GM18499 (cell line): ENCODE data around the gene NOTCH1.

Source experiments
- ATAC-seq: cut with Tn5 transposase; IDR thresholded peaks from one replicate; pipeline ENCODE4 v1.9.1; 2021; ENCODE audit warnings: moderate number of reproducible peaks; ENCODE audit not compliant: insufficient read depth, unreplicated experiment

NOTCH1 gene

DNA sequence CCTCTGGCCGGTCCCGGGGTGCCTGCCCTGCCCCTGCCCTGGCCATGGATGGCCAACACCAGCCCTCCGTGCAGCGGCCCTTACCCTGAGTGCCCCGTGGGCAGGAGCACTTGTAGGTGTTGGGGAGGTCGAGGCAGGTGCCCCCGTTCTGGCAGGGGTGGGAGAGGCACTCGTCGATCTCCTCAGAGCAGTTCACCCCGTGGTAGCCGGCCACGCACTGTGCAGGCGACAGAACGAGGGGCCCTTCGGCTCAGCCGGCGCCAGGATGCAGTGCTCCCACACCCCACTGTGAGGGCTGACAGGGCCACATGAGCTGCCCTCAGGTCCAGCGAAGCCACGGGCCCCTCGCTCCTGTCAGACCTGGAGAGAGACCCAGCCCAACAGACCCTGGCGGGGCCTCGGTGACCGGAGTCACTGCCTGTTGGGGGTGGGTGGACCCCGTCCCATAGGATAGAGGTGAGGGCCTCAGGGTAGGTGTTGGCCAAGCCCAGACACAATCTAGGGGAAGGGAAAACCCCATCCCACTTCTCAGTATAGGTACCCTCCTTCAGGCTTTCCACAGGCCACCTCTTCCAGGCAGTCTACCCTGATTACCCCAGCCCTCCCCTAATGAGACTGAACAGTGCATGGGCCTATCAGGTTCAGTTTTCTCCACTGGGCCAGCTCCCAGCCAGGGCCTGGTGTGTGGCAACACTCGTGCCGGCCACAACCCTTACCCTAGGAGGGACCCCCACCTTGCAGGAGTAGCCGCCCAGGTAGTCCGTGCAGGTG is 38.4 kb downstream of the NOTCH1 start:
- ATAC-seq: no peak

DNA sequence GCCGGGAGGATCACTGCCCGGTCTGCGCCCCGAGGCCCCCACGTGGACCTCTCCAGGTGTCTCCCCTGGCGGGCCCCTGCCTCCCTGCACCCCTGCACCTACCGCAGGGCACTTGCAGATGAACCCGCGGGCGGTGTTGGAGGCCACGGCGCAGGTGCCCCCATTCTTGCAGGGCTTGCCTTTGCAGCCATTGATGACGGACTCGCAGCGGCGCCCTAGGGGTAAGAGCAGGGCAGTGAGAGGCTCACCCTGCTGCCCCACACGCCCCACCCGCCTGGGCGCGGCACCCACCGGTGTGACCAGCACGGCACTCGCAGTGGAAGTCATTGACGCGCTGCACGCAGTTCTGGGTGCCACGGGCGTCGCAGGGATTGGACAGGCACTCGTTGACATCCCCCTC is 39.4 kb downstream of the NOTCH1 start:
- no peak for ATAC-seq

DNA sequence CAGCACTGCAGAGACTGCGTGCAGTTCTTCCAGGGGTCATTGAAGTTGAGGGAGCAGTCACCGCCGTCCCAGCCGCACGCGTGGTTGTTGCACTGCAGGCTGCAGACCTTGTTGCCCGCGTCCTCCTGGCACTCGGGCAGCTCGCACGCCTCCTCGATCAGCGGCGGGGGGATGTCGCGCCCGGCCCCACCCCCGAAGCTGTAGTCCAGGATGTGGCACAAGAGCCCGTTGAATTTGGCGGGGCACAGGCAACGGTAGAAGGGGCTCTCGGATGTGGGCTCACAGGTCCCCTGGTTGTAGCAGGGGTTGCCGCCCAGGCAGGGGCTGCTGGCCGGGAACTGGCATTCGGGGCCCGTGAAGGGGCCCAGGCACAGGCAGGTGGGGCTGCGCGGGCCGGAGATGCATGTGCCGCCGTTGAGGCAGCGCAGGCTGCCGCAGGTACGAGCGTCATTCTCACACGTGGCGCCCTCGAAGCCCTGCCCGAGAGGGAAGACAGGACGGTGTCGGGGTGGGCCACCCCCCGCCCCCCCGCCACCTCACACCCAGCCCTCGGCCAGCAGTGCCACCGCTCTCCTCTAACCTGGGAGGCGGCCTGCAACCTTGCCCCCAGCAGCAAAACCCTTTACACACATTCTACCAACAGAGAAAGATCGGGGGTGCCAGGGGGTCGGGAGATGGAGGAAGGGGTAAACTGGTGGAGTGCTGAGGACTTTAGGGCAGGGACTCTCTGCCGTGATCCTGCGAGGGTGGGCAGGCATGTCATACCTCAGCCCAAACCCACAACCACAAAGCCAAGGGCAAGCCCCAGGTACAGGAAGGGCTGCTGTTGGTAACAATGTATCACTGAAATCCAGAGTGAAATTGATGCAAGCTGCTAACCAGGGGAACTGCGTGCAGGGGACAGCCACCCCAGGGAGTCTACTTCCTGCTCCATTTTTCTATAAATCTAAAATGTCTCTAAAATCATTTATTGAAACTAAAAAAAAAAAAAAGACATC is 40.1 kb downstream of the NOTCH1 start:
- ATAC-seq: no peak

DNA sequence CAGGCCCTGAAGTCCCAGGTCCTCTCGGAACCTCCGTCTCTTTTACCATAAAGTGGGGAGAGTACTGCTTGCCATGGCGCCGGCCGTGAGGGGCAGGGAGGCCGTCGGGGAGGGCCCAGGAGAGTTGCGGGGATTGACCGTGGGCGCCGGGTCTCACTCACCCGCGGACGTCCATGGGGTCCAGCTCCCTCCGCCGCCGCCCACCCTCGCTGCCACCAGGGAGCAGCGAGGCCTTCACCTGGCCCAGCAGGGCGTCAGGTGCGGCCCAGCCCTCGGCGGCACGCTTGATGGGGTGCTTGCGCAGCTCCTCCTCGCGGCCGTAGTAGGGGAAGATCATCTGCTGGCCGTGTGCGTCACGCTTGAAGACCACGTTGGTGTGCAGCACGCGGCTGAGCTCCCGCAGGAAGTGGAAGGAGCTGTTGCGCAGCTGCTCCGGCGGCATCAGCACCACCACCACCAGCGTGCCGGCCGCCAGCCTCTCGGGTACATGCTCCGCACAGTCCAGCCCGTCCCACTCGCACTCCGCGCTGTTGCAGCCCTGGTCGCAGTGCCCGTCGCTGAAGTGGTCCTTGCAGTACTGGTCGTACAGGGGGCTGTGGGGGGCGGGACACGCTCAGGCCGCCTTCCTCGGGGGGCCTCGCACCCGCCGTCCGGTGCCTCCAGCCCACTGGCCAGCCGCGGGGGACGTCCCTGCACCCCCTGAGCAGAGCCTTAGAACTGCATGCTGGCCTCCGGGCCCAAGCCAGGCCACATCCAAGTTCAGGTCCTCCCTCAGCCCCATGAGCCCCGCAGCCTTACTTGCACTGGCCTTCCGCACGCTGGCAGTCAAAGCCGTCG is 41.1 kb downstream of the NOTCH1 start:
- ATAC-seq: no peak

DNA sequence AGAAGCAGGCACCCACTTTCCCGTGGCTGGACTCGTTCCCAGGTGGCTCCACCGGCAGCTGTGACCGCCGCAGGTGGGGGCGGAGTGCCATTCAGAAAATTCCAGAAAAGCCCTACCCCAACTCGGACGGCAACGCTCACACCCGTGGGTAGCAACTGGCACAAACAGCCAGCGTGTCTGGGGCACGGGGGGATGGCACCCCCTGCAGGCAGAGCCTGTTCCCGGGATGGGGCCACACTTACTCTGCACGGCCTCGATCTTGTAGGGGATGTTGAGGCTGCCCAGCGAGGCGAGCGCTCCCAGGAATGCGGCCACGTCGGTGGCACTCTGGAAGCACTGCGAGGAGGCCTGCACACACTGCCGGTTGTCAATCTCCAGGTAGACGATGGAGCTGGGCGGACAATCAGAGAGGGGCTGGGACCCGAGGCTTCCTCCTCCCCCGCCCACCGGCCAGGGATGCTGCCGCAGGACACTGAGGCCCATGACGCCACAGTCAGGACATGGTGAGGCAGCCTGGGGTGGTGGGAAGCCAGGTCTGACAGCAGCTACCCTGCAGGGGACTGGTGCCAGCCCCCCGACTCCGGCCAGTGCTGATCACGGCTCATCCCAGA is 42.8 kb downstream of the NOTCH1 start:
- no peak for ATAC-seq

DNA sequence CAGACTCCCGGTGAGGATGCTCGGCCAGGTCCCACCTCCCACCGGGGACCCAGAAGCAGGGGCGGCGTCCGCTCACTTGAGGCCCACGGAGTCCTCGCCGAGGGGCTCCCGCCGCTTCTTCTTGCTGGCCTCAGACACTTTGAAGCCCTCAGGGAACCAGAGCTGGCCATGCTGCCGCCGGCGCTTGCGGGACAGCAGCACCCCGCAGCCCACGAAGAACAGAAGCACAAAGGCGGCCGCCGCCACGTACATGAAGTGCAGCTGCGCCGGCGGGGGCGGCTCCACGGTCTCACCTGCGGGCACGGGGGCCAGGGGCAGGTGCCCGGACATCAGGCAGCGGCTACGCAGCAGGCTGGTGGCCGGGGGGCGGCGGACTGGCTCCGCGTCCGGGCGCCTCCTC is 43.7 kb downstream of the NOTCH1 start:
- ATAC-seq: no peak

DNA sequence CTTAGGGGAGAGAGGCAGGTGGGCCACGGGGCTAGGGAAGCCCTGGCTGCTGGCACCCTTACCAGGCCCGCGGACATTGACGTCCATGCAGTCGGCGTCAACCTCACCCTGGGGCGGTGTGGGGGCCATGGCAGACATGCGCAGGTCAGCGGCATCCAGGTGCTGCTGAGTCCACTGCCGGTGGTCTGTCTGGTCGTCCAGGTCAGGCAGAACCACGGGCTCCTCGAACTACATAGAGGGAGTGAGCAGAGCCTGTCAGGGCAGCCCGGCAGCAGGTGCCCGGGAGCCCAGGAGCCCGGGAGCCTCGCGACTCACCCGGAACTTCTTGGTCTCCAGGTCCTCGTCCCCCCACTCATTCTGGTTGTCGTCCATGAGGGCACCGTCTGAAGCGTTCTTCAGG is 44.2 kb downstream of the NOTCH1 start:
- no peak for ATAC-seq

DNA sequence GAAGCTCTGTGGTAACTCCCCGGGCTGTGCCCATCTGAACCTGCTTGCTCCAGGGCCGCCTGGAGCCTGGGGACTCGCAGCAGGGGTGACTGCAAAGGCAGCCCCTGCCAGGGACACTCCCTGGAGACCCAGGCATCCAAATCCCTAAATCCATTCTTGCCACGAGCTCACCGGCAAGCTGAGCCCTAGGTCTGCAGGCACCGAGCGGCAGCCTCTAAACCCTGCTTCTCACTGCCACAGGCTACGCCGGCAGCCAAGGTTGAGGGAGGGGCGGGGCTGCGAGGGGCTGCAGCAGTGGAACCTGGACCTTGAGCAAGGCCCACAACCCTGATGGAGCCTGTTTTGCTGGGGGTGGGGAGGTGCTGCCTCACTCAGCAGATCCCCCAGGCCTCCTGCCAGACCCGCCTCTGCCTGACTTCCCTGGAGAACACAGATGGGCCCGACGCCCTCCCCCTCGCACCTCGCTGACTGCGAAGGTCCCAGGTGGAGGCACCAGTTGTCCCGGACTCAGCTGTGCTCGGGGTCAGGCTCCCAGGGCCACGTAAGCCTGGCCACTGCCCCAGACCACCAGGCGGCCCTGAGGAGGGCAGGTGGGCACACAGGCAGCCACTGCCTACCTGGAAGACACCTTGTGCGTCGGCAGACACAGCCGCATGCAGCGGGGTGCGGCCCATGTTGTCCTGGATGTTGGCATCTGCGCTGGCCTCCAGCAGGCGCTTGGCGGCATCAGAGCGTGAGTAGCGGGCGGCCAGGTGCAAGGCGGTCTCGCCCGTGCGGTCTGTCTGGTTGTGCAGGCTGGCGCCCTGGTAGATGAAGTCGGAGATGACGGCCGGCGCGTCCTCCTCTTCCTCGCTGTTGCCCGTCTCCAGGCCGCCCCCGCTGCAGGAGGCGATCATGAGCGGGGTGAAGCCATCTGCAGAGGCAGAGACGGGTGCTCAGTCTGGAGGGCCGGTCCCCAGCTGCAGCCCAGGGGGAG is 45.6 kb downstream of the NOTCH1 start:
- no peak for ATAC-seq

DNA sequence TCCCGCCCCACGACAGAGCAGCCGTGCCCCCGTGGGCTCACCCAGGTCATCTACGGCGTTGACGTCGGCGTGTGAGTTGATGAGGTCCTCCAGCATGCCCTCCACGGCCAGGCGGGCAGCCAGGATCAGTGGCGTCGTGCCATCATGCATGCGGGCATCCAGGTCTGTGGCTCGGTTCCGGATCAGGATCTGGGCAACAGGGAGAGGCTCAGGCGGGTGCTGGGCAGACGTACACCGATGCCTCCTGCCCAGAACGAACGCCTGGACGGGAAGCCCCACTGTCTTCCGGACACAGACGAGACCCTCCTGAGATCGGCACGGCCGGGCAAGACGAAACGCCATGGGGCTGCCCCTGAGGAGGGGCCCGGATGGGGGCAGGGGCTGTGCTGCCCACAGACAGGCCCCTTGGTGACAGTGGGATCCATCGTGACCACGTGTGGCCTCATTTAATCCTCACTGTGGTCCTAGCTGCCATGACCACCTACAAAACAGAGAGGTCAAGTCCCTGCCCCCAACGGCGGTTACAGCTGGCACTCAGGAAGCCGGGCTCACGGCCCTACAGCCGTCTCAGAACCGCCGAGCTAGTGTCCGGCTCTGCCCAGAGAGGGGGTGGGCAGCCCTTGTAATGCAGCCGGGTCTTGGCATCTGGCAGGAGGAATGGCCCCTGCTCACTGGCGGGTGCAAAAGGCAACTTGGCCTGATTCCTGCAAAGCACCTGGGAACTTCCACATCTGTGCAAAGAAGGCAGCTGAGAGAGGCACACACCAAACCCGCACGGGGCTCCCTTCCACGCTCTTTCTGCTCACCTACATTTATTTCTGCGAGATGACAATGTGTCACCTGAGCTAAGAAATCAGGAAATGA is 46.5 kb downstream of the NOTCH1 start:
- ATAC-seq: no peak

DNA sequence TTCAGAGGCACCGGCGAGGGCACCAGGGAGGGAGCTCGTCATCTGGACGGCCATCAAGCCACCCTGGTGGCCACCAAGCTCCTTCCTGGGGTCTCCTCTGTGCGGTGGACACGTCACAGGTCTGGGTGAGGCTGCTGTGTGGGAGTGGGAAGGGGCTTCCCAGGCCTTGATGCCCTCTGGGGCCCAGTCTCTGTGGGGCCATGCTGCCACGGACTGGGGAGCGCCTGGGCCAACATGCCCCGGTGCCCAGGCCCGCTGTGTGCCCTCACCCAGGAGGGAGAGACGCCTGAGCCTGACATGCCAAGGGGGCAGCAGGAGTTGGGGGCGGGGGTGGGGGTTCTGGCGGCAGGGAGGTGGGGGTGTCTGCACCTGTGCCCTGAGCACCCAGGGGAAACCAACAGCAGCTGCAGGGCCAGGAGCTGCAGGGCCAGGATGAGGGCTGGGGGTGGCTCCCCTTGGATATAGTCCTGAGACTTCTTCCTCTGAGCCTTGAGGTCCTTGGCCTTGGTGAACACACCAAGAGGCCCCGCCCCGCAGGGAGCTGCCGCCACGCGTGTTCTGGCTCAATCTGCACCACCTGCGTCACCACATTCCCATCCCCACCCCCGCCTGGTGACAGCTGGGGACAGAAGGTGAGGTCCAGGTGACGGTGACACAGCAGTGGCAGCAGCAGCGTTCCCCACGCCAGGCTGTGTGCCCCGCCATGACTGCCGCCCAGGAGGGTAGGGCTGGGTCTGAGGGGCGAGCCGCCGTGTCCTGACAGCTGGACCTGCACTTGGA is 47.7 kb downstream of the NOTCH1 start:
- ATAC-seq: no peak

DNA sequence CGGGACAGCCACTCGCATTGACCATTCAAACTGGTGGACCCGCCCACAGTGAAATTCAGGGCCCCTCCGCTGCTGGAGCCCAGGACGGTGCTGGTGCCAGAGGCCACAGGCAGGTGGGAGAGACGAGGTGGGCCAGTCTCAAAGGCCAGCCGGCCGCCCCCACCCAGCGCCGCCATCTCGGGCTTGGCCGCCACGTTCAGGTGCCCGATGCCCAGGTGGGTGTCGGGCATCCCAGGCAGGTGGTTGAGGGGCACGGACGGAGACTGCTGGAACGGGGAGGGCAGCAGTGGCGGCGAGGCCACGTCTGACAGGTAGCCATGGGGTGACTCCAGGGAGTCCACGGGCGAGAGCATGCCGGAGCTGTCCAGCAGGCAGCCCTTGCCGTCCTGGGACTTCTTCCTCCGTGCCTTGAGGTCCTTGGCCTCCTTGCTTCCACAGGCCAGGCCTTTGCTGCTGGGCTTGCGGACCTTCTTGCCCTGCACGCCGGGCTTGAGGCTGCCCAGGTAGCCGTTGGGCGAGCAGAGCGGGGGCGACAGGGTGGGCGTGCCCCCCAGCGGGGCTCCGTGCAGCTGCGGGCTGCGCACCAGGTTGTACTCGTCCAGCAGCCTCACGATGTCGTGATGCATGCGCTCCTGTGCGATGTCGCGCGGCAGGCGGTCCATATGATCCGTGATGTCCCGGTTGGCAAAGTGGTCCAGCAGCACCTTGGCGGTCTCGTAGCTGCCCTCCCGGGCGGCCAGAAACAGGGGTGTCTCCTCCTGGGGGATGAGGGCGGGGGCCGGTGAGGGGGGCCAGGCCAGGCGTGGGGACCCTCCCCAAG is 48.8 kb downstream of the NOTCH1 start:
- ATAC-seq: no peak

DNA sequence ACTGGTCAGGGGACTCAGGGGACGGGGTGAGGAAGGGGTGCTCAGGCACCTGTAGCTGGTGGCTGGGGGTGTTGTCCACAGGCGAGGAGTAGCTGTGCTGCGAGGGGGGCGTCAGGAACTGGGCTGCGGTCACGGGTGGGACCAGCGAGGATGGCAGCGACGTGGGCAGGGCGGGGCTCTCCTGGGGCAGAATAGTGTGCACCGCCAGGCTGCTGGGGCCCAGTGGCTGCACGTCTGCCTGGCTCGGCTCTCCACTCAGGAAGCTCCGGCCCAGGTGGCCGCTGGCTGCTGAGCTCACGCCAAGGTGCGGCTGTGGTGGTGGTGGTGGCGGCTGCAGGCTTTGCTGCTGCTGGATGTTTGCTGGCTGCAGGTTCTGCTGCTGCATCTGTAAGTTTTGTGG is 49.7 kb downstream of the NOTCH1 start:
- no peak for ATAC-seq

DNA sequence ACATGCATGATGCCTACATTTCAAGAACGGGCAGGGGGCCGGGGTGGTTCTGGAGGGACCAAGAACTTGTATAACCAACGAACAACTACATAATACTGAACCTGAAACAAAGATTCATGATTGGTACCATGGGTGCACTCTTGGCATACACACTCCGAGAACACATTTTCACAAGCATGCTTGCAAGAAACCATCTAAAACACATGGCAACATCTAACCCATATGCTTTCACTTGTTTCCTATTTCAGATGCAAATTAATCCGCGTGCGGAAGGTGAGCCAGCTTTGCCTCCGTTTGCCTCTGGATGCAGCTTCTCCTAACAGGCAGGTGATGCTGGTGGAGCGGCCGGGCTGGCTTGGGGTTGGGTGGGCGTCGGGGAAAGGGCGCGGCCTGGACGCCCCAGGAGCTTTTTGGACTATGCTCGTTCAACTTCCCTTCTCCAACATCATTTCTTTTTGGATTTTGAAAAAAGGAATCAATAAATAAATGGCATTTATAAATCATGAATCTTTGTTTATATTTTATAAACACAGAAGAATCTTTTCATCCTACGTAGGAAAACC is 50.5 kb downstream of the NOTCH1 start:
- no peak for ATAC-seq

DNA sequence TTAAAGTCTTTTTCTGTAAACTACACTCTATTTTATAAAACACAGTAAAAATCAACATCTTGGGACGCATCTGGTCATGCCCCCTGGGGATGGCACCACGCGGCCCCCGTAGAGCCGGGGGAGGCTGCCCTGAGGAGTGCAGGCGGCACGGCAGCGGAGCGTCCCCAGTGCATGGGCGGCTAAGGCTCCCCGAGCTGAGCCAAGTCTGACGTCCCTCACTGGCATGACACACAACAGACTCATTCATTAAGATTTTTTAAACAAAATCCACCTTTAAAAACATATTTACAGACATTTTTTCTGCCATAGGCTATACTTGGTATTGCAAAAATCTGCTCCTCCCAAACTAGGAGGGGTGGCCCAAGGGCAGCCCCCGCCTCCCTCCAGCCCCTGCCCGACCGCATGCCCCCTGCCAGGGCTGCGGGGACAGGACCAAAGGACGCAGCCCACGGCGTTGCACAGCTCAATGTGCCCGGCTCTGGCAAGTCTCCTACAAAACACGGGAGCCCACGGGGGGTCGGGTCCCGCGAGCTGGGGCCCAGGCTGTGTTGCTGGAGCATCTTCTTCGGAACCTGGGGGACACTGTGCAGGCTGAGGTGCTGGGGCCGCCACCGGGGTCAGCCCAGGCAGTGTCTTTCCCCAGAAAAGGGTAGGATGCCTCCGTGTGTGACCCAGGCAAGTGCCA is 51.2 kb downstream of the NOTCH1 start:
- ATAC-seq: no peak

DNA sequence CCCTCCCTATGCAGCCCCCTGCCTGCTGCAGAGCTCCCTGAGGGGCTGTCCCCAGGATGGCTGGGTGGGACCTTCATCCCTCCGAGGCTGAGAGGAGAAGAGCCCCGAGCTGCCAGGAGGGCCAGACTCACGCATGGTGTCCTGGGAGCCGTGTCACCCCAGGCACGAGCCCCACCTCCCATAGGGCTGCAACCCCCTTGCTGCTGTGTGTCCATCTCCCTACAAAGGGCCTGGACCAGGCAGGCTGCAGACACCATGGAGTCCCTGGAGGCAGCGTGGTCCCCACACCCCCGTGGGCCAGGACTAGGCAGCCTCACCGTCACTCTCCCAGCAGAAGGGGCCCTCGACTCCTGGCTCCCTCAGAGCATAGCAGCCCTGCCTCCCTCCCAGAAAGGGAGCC is 51.8 kb downstream of the NOTCH1 start:
- no peak for ATAC-seq

DNA sequence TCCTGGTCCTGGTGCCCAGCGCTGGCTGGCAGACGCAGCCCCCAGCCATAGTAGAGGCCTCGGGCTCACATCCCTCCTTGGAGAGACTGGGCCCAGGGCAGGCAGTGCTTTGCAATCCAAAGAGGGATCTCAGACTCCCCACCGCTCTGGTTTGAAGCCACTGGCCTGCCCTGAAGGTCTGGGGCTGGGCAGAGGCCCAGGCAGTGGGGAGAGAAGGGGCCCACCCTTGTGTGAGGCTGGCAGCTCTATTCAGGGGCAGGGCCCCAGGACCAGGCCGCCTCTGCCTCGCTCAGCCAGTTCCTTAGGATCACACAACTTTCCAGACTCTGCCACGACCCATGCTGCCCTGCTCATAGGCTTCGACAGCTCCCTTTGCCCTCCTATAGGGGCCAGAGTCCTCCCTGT is 52.3 kb downstream of the NOTCH1 start:
- no peak for ATAC-seq
